Muscle layer of duodenum (tissue), 2 donors: ENCODE results near the gene CCDC71L.

Experiments used
- H3K27ac ChIP-seq: one replicate; pipeline ENCODE4 v1.7.0; 2013; ENCODE audit warnings: mild to moderate bottlenecking, low read length
- H3K27me3 ChIP-seq: one replicate; pipeline ENCODE4 v1.7.0; 2013; ENCODE audit warnings: low read depth, mild to moderate bottlenecking, control low read depth, low read length
- H3K36me3 ChIP-seq, 2 donors: one replicate each; pipeline ENCODE4 v1.7.0; 2013; ENCODE audit warnings: low read length in 2 of 2, control low read depth in 1 of 2, mild to moderate bottlenecking in 1 of 2; ENCODE audit not compliant: insufficient read depth in 2 of 2, control insufficient read depth in 1 of 2
- H3K4me1 ChIP-seq, 2 donors: one replicate each; pipeline ENCODE4 v1.7.0; 2013; ENCODE audit warnings: low read length in 2 of 2, mild to moderate bottlenecking in 2 of 2, control low read depth in 1 of 2, moderate library complexity in 1 of 2; ENCODE audit not compliant: insufficient read depth in 2 of 2, control insufficient read depth in 1 of 2
- H3K4me3 ChIP-seq, 2 donors: one replicate each; pipeline ENCODE4 v1.7.0; 2013; ENCODE audit warnings: low read length in 2 of 2, low read depth in 1 of 2, mild to moderate bottlenecking in 1 of 2
- H3K9me3 ChIP-seq, 2 donors: one replicate each; pipeline ENCODE4 v1.7.0; 2013; ENCODE audit warnings: low read length in 2 of 2, control low read depth in 1 of 2, mild to moderate bottlenecking in 1 of 2; ENCODE audit not compliant: control insufficient read depth in 1 of 2
- donor health status: healthy.

The CCDC71L gene

DNA sequence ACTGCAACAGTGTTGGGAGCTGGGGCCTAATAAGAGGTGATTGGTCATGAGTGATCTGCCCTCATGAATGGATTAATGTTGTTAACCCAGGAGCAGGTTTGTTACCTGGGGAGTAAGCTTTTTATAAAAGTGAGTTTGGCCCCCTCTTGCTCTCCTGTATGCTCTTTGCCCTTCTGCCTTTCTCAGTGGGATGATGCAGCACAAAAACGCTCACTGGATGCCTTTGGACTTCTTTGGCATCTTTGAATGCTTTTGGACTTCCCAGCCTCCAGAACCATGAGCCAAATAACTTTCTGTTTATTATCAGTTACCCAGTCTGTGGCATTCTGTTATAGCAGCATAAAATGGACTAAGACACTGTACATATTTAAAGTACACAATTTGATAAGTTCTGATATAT lies 48.5 kb downstream of the CCDC71L start:
- Histone ChIP-seq H3K4me3 (no peak overlapping the region), H3K27ac (no peak overlapping the region), H3K27me3 (no peaks in the 10 kb centered on the region), H3K4me1 (peaks cover 4 to 10% of the 10 kb centered on the region in 2 donors), H3K9me3 (peaks cover 0 to 4% of the 10 kb centered on the region in 2 donors), H3K36me3 (no peaks in the 10 kb centered on the region)

DNA sequence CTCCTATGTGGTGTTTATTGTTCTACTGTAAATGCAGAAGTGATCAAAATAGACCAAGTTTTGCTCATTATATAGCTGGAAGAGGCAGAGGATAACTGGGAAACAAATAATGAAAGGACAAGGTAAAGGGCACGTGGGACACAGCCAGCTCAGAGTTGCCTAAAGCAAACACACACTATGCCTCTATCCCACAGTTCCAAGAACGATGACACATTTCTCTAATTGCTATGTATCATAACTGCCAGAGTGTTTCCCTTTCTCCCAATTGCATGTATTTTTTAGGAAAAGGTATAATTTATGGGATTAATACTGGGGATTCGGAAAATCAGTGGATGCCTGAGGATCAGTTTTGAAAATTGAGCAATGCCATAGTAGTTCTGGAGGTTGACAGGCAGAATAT lies 49.0 kb downstream of the CCDC71L start:
- H3K27ac ChIP-seq: no peak overlapping the region
- no peaks in the 10 kb centered on the region for H3K36me3 ChIP-seq
- H3K4me3 ChIP-seq: no peak overlapping the region
- peaks cover 4 to 10% of the 10 kb centered on the region in 2 donors for H3K4me1 ChIP-seq
- no peaks in the 10 kb centered on the region for H3K27me3 ChIP-seq
- H3K9me3 ChIP-seq: peaks cover 0 to 4% of the 10 kb centered on the region in 2 donors

GRCh38 chr7:106610996-106611886 lies 49.7 kb downstream of the CCDC71L start:
- Histone ChIP-seq H3K27me3 (no peaks in the 10 kb centered on the region), H3K4me1 (peaks cover 4 to 10% of the 10 kb centered on the region in 2 donors), H3K9me3 (peaks cover 0 to 4% of the 10 kb centered on the region in 2 donors), H3K27ac (no peak overlapping the region), H3K36me3 (no peaks in the 10 kb centered on the region), H3K4me3 (no peak overlapping the region)

- Histone ChIP-seq H3K36me3 (no peaks in the 10 kb centered on the region), H3K9me3 (peaks cover 0 to 4% of the 10 kb centered on the region in 2 donors), H3K4me1 (peaks cover 2 to 4% of the 10 kb centered on the region in 2 donors), H3K27me3 (no peaks in the 10 kb centered on the region), H3K27ac (no peak overlapping the region), H3K4me3 (no peak overlapping the region)
These were observed 51.5 kb downstream of the CCDC71L start for GRCh38 chr7:106609416-106609815.

DNA sequence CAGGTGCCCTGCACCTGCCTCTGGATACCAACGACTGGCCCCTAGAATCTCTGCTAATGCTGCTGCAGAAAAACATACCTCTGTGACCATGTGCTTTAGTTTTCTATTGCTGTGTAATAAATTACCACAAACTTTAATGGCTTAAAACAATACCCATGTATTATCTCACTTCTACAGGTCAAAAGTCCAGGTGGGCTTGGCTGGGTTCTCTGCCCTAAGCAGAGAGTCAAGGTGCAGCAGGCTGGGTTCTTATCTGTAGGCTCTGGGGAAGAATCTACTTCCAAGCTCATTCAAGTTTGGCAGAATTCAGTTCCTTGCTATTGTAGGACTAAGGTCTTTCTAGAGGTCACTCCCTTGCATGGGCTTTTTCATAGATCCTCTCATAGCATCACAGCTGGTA lies 52.3 kb downstream of the CCDC71L start:
- Histone ChIP-seq H3K4me1 (peaks cover 0 to 4% of the 10 kb centered on the region in 2 donors), H3K4me3 (no peak overlapping the region), H3K9me3 (peaks cover 0 to 4% of the 10 kb centered on the region in 2 donors), H3K27me3 (no peaks in the 10 kb centered on the region), H3K36me3 (no peaks in the 10 kb centered on the region), H3K27ac (no peak overlapping the region)
